Smooth muscle cell (in vitro differentiated cells): Measurements from ENCODE around the gene PIEZO1. TPM values are rescaled to one million over a fixed set of nuclear protein-coding genes. Genes with fewer than 3 reads are reported as not detected.

ENCODE experiments used
- DNase-seq: peaks from one replicate; lab custom pipeline; 2025; ENCODE audit not compliant: unreplicated experiment; lab: John Stamatoyannopoulos, UW
- H2AFZ ChIP-seq: fragments of 200-600 bp; sonication (generic); 2 replicates; pipeline ENCODE4 v1.6.0; 2016; ENCODE audit warnings: antibody characterized with exemption, low read depth, mild to moderate bottlenecking
- H3F3A ChIP-seq: fragments of 200-600 bp; sonication (generic); 2 replicates; pipeline ENCODE4 v1.6.0; 2017; ENCODE audit warnings: antibody characterized with exemption, low read depth
- H3K27ac ChIP-seq: fragments of 200-600 bp; sonication (generic); 2 replicates; pipeline ENCODE4 v1.5.1; 2016; ENCODE audit warnings: low read depth, mild to moderate bottlenecking
- H3K27me3 ChIP-seq: fragments of 200-600 bp; sonication (generic); 2 replicates; pipeline ENCODE4 v1.6.1; 2016; ENCODE audit warnings: low read depth, mild to moderate bottlenecking
- H3K36me3 ChIP-seq: fragments of 200-600 bp; sonication (generic); 2 replicates; pipeline ENCODE4 v1.5.1; 2016; ENCODE audit warnings: low read depth
- H3K4me1 ChIP-seq: fragments of 200-600 bp; sonication (generic); 2 replicates; pipeline ENCODE4 v1.5.1; 2016; ENCODE audit warnings: low read depth
- H3K4me2 ChIP-seq: fragments of 200-600 bp; sonication (generic); 2 replicates; pipeline ENCODE4 v1.6.0; 2016; ENCODE audit warnings: mild to moderate bottlenecking
- H3K4me3 ChIP-seq: fragments of 200-600 bp; sonication (generic); 2 replicates; pipeline ENCODE4 v1.5.1; 2016; ENCODE audit warnings: mild to moderate bottlenecking
- H3K79me2 ChIP-seq: fragments of 200-600 bp; sonication (generic); 2 replicates; pipeline ENCODE4 v1.6.0; 2016; ENCODE audit warnings: low read depth, mild to moderate bottlenecking
- H3K9ac ChIP-seq: fragments of 200-600 bp; sonication (generic); 2 replicates; pipeline ENCODE4 v1.6.0; 2016; ENCODE audit warnings: low read depth
- H3K9me3 ChIP-seq: fragments of 200-600 bp; sonication (generic); replicated peaks from 2 replicates; pipeline ENCODE4 v1.5.1; 2016; ENCODE audit warnings: low read depth
- H4K20me1 ChIP-seq: fragments of 200-600 bp; sonication (generic); 2 replicates; pipeline ENCODE4 v1.6.0; 2016; ENCODE audit warnings: low read depth
- WGBS: methylation state at CpG from one replicate; pipeline ENCODE4 v1.1.7; 2016; ENCODE audit warnings: low lambda C conversion rate; 5-methylcytosine and 5-hydroxymethylcytosine counted together
- polyA plus RNA-seq: library from polyadenylated mRNA; unstranded; fragments of >200 nt; fragmentation: Nextera tagmentation; extraction: Ambion mirVana; gene quantifications from 2 replicates; pipeline ENCODE4 v1.2.1, GENCODE V29; 2016
- total RNA-seq: library from RNA; depleted of rRNA; stranded (reverse); fragments of >200 nt; gene quantifications from 2 replicates; pipeline ENCODE4 v1.2.3, GENCODE V29; 2014
- TF ChIP-seq, protein P1 (sequence below): fragments of 200-600 bp; sonication (generic); IDR thresholded peaks from 2 replicates; pipeline ENCODE4 v1.5.1; 2017; ENCODE audit warnings: borderline replicate concordance, mild to moderate bottlenecking, antibody characterized with exemption; ENCODE audit not compliant: insufficient read depth, poor library complexity, severe bottlenecking

The PIEZO1 gene
- total and polyA plus RNA-seq, 2 experiments from 2014 or later: 62.1 to 70.9 TPM

- Histone ChIP-seq H3K4me2 (no peak overlapping the region), H3K79me2 (no peaks in the 10 kb centered on the region), H3K4me3 (no peak overlapping the region), H4K20me1 (peaks cover 6% of the 10 kb centered on the region), H3F3A (no peaks in the 10 kb centered on the region), H2AFZ (no peak overlapping the region), H3K4me1 (no peaks in the 10 kb centered on the region), H3K27me3 (no peaks in the 10 kb centered on the region), H3K27ac (no peak overlapping the region), H3K9ac (no peak overlapping the region), H3K36me3 (no peaks in the 10 kb centered on the region), H3K9me3 (no peaks in the 10 kb centered on the region)
- TF ChIP-seq, protein P1, sequence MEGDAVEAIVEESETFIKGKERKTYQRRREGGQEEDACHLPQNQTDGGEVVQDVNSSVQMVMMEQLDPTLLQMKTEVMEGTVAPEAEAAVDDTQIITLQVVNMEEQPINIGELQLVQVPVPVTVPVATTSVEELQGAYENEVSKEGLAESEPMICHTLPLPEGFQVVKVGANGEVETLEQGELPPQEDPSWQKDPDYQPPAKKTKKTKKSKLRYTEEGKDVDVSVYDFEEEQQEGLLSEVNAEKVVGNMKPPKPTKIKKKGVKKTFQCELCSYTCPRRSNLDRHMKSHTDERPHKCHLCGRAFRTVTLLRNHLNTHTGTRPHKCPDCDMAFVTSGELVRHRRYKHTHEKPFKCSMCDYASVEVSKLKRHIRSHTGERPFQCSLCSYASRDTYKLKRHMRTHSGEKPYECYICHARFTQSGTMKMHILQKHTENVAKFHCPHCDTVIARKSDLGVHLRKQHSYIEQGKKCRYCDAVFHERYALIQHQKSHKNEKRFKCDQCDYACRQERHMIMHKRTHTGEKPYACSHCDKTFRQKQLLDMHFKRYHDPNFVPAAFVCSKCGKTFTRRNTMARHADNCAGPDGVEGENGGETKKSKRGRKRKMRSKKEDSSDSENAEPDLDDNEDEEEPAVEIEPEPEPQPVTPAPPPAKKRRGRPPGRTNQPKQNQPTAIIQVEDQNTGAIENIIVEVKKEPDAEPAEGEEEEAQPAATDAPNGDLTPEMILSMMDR: no peak
- 98% methylated on average over 28 of the region's 28 CpGs for WGBS
- no peak for DNase-seq
Observed at GRCh38 chr16:88726981-88727380, 58.0 kb downstream of the PIEZO1 start.

GRCh38 chr16:88726408-88726749 lies 58.6 kb downstream of the PIEZO1 start:
- WGBS: 93% methylated on average over 17 of the region's 17 CpGs
- H3K36me3 ChIP-seq: no peaks in the 10 kb centered on the region

DNA sequence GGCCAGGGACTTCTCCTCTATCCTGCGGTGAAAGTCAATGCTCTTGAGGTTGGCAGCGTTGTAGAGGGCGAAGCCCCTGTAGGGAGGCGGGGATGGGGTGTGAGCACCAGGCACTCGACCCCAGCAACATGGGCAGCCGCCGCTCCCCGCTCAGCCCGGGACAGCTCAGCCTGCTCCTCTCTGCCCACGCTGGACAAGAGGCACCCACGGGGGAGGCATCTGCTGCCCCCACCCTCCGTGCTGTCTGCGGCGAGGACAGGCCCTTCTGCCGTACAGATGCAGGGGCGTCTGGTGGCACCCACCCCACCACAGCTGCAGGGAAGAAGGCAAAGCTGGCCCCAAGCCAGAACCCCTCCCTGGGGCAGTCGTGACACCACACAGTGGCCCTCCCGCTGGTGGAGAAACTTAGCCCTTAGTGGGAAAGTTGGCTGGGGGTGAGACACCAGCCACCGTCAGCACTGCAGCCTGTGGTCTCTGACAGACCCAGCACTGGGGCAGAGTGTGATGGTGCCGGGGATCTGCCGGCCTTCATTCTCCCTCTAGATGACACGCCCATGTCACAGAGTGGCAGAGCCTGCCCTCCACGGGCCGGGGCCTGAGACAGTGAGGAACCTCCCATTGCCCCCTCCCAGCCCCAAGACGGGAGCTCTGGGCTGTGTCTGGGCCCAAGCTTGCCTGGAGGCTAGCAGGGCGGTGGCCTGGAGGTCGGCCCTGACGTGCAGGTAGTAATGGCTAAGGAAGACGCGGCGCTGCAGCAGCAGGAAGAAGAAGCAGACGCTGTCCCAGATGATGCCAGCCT lies 59.2 kb downstream of the PIEZO1 start:
- Histone ChIP-seq H4K20me1 (no peaks in the 10 kb centered on the region), H3K27ac (no peak overlapping the region), H3K9ac (no peak overlapping the region), H3K36me3 (no peaks in the 10 kb centered on the region), H3K27me3 (no peaks in the 10 kb centered on the region), H2AFZ (no peak overlapping the region), H3K4me3 (no peak overlapping the region), H3K9me3 (no peaks in the 10 kb centered on the region), H3F3A (no peaks in the 10 kb centered on the region), H3K4me2 (no peak overlapping the region), H3K79me2 (no peaks in the 10 kb centered on the region), H3K4me1 (no peaks in the 10 kb centered on the region)
- TF ChIP-seq, protein P1: no peak
- WGBS: 93% methylated on average over 32 of the region's 32 CpGs
- DNase-seq: no peak

More at GRCh38 chr16:88726408-88726749, 58.6 kb downstream of the PIEZO1 start:
- Histone ChIP-seq H3K79me2 (no peaks in the 10 kb centered on the region), H3K9ac (no peak overlapping the region), H3K4me3 (no peak overlapping the region), H3K27ac (no peak overlapping the region), H3K27me3 (no peaks in the 10 kb centered on the region), H3K4me2 (no peak overlapping the region), H3K4me1 (no peaks in the 10 kb centered on the region), H4K20me1 (peaks cover 3% of the 10 kb centered on the region), H2AFZ (no peak overlapping the region), H3K9me3 (no peaks in the 10 kb centered on the region), H3F3A (no peaks in the 10 kb centered on the region)
- TF ChIP-seq, protein P1: no peak
- DNase-seq: no peak
